Measurements from ENCODE around the gene ODAD2. TPM values are rescaled to one million over a fixed set of nuclear protein-coding genes. Genes with fewer than 3 reads are reported as not detected.

The ODAD2 gene
- total RNA-seq, 4 donors from 2014 or later: 0.23 TPM; not detected in 3

DNA sequence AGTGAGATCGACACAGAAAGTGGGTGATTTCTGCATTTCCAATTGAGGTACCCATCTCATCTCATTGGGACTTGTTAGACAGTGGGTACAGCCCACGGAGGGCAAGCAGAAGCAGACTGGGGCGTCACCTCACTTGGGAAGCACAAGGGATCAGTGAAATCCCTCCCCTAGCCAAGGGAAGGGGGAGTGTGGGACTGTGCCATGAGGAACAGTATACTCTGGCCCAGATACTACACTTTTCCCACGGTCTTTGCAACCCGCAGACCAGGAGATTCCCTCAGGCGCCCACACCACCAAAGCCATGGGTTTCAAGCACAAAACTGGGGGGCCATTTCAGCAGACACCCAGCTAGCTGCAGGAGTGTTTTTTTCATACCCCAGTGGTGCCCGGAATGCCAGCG lies 99.8 kb downstream of the ODAD2 start:
- no peak for TF ChIP-seq POLR2AphosphoS5 (IDR thresholded peaks at IDR 0.05)
- TF ChIP-seq POLR2A (IDR thresholded peaks at IDR 0.05): no peak
- TF ChIP-seq, protein P1, sequence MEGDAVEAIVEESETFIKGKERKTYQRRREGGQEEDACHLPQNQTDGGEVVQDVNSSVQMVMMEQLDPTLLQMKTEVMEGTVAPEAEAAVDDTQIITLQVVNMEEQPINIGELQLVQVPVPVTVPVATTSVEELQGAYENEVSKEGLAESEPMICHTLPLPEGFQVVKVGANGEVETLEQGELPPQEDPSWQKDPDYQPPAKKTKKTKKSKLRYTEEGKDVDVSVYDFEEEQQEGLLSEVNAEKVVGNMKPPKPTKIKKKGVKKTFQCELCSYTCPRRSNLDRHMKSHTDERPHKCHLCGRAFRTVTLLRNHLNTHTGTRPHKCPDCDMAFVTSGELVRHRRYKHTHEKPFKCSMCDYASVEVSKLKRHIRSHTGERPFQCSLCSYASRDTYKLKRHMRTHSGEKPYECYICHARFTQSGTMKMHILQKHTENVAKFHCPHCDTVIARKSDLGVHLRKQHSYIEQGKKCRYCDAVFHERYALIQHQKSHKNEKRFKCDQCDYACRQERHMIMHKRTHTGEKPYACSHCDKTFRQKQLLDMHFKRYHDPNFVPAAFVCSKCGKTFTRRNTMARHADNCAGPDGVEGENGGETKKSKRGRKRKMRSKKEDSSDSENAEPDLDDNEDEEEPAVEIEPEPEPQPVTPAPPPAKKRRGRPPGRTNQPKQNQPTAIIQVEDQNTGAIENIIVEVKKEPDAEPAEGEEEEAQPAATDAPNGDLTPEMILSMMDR (IDR thresholded peaks at IDR 0.05): no peak
- no peak for TF ChIP-seq EP300 (IDR thresholded peaks at IDR 0.05)
- no peaks in the 10 kb centered on the region for H3K27me3 ChIP-seq
- 89% methylated on average over 8 of the region's 8 CpGs for WGBS
- H3K9me3 ChIP-seq: no peaks in the 10 kb centered on the region
- no peaks in the 10 kb centered on the region for H3K4me1 ChIP-seq
- H3K36me3 ChIP-seq: no peaks in the 10 kb centered on the region
- no peak for DNase-seq (ENCODE audit: low spot score in 2 of 2)
- no peak overlapping the region for H3K4me3 ChIP-seq
- no peak overlapping the region for H3K27ac ChIP-seq

DNA sequence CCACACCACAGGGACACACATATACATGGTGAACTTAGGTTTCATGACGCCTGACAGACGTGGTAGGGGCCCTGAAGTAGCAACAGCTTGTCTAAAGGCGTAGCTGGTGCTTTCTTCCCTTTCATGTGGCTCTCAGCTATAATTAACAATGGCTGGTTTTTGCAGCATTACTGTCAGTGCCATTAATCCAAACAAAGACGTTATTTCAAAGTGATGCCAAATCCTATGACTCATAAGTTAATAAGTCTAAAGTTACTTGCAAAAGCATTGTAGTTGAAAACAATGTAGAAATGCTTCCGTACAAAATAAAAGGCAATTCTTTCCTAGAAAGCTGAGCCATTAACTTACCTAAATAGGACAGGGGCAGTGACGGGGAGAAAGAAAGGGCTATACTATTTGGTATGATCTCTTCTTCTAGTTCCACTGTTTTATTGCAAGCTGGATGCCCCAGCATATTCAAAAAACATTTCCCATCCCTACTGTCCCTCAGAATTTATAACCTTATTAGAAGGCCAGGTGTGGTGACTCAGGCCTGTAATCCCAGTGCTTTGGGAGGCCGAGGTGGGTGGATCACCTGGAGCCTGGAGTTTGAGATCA lies 105.4 kb downstream of the ODAD2 start:
- H3K4me1 ChIP-seq: no peaks in the 10 kb centered on the region
- no peak overlapping the region for H3K4me3 ChIP-seq
- H3K9me3 ChIP-seq: no peaks in the 10 kb centered on the region
- no peak for DNase-seq (ENCODE audit: low spot score in 2 of 2)
- no peak overlapping the region for H3K27ac ChIP-seq
- TF ChIP-seq EP300 (IDR thresholded peaks at IDR 0.05) (no peak), POLR2A (IDR thresholded peaks at IDR 0.05) (no peak), POLR2AphosphoS5 (IDR thresholded peaks at IDR 0.05) (no peak)
- TF ChIP-seq, protein P1 (IDR thresholded peaks at IDR 0.05): no peak
- no peaks in the 10 kb centered on the region for H3K27me3 ChIP-seq
- no peaks in the 10 kb centered on the region for H3K36me3 ChIP-seq
- WGBS: 39% methylated on average over 7 of the region's 7 CpGs

DNA sequence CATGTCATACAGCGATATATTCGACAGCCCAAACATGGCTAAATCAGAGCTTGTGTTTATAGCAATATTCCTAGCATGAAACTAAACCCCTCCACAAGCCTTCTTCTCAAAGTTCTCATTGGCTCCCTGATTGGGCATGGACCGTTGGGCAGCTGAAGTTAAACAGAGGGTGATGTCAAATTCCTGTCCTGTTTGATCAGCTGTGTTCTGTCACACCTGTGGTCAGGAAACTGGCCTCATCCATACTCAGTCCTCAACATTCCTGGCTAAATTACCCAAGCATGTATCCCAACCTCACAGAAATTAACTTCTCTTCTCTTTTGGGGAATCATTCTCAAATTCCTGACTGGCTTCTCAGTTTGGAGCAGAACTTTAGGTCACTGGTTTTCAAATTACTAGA lies 107.9 kb downstream of the ODAD2 start:
- no peaks in the 10 kb centered on the region for H3K27me3 ChIP-seq

DNA sequence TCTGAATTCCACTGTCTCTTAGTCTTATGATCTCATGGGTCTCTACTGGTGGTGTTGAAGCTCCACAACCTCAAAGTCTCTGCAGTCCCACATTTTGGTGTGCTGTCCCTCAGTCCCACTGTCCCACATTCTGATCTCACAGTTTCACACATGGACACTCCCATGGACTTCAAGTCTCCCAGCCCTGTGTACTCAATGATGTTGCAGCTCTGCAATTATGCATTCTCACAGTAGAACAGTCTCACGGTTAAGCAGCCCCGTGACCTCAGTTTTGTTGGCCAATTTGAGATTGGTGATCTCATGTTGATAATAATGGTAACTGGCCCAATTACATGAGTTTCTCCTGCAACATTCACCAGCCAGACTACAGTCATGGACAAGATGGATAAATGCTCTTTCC lies 109.4 kb downstream of the ODAD2 start:
- H3K4me1 ChIP-seq: no peaks in the 10 kb centered on the region
- H3K4me3 ChIP-seq: no peak overlapping the region
- no peak for TF ChIP-seq POLR2A (IDR thresholded peaks at IDR 0.05)
- TF ChIP-seq, protein P1 (IDR thresholded peaks at IDR 0.05): no peak
- DNase-seq (ENCODE audit: low spot score in 2 of 2): no peak
- H3K9me3 ChIP-seq: no peaks in the 10 kb centered on the region
- 87% methylated on average over 2 of the region's 2 CpGs for WGBS
- H3K27ac ChIP-seq: no peak overlapping the region
- no peaks in the 10 kb centered on the region for H3K36me3 ChIP-seq
- no peaks in the 10 kb centered on the region for H3K27me3 ChIP-seq

More for the DNA sequence above, 107.9 kb downstream of the ODAD2 start:
- TF ChIP-seq POLR2AphosphoS5 (IDR thresholded peaks at IDR 0.05) (no peak), POLR2A (IDR thresholded peaks at IDR 0.05) (no peak), EP300 (IDR thresholded peaks at IDR 0.05) (no peak)
- TF ChIP-seq, protein P1 (IDR thresholded peaks at IDR 0.05): no peak
- Histone ChIP-seq H3K4me3 (no peak overlapping the region), H3K27ac (no peak overlapping the region), H3K9me3 (no peaks in the 10 kb centered on the region), H3K36me3 (no peaks in the 10 kb centered on the region), H3K4me1 (no peaks in the 10 kb centered on the region)
- DNase-seq (ENCODE audit: low spot score in 2 of 2): no peak
- 81% methylated on average over 3 of the region's 3 CpGs for WGBS

DNA sequence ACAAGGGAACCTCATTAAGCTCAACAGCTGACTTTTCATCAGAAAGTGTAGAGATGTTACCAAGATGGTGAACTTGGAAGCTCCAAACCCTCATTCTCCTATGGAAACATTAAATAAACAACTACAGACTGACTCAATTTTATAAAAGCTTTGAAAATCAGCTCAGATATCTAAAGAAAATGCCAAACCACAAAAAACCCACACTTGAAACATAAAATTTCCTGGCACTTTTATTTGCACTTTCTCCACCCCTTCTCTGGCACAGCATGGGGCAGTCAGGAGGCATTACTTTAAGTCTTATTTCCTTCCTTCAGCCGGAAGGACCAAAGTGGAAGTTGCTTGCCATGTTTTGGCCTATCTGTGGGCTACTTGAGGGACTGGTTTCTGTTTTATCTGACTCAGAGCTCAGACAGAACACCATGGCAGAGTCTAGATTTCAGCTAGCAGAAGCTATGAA lies 114.7 kb downstream of the ODAD2 start:
- DNase-seq (ENCODE audit: low spot score in 2 of 2): no peak
- H3K4me3 ChIP-seq: no peak overlapping the region
- TF ChIP-seq, protein P1 (IDR thresholded peaks at IDR 0.05): no peak
- TF ChIP-seq POLR2AphosphoS5 (IDR thresholded peaks at IDR 0.05): no peak
- no peak for TF ChIP-seq POLR2A (IDR thresholded peaks at IDR 0.05)
- TF ChIP-seq EP300 (IDR thresholded peaks at IDR 0.05): no peak
- no peak overlapping the region for H3K27ac ChIP-seq
- H3K27me3 ChIP-seq: no peaks in the 10 kb centered on the region
- H3K36me3 ChIP-seq: no peaks in the 10 kb centered on the region
- WGBS: 100% methylated on average over 1 of the region's 1 CpG
- H3K9me3 ChIP-seq: no peaks in the 10 kb centered on the region
- no peaks in the 10 kb centered on the region for H3K4me1 ChIP-seq
